Measurements from ENCODE around the gene KCP.

Gene KCP

DNA sequence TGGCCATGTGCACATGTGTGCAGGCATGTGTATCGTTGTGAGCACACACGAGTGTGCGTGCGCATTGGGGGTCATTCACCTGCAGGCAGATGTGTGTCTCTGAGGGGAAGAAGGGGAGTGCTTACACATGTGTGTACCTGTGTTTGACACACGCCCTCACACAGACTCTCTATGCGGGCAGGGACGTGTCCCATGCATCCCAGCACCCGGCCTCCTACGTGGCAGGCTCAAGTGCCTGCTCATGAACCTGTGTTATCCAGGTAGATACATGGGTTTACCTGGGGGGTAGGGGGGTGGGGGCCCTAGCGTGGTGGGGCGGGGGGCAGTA is 18.6 kb downstream of the KCP start:
- Mint-ChIP-seq H3K36me3 (ENCODE audit: low read depth) (peaks cover 13% of the 10 kb centered on the region), H3K4me1 (no peaks in the 10 kb centered on the region), H3K27ac (no peak overlapping the region), H3K4me3 (no peak overlapping the region), H3K9me3 (no peaks in the 10 kb centered on the region), H3K27me3 (ENCODE audit: low read depth) (peaks cover 8% of the 10 kb centered on the region)
- TF ChIP-seq, protein P1, sequence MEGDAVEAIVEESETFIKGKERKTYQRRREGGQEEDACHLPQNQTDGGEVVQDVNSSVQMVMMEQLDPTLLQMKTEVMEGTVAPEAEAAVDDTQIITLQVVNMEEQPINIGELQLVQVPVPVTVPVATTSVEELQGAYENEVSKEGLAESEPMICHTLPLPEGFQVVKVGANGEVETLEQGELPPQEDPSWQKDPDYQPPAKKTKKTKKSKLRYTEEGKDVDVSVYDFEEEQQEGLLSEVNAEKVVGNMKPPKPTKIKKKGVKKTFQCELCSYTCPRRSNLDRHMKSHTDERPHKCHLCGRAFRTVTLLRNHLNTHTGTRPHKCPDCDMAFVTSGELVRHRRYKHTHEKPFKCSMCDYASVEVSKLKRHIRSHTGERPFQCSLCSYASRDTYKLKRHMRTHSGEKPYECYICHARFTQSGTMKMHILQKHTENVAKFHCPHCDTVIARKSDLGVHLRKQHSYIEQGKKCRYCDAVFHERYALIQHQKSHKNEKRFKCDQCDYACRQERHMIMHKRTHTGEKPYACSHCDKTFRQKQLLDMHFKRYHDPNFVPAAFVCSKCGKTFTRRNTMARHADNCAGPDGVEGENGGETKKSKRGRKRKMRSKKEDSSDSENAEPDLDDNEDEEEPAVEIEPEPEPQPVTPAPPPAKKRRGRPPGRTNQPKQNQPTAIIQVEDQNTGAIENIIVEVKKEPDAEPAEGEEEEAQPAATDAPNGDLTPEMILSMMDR (IDR thresholded peaks at IDR 0.05; ENCODE audit: unreplicated experiment in 3 of 3): no peak

DNA sequence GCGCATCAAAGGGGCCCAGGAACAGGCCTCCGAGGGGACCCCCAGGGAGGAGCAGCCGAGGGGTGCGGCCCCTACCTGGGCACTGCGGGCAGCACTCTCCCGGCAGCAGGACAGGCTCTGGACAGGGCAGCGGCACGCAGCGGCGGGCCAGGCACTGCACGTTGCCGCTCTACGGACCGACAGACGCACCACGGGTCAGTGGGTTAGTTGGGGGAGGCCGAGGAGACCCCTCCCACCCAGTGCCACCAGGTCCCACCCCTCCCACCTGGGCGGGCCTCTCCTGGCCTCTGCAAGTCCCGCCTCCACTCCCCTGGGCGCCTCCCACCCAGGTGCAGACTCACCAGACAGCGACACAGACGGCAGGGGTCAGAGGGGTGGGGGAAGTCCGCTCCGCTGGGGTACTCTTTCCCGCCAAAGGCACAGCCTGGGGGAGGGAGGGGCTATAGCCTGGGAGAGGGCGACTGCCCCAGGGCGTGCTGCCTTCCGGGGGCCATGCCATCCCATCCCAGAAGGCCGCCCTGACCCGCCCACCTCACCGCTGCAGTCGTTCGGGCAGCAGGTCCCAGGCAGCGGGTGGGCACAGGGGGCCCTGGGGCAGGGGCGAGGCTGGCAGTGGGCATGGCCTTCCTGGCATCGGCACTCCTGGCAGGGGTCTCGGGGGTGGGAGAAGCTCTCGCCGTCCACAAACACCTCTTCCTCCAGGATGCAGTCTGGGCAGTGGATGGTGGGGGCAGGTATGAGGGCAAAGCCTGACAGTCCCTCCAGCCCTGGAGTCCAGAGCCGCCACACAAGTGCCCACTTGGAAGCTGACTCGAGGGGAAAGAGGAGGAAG is 19.2 kb downstream of the KCP start:
- H3K27me3 Mint-ChIP-seq (ENCODE audit: low read depth): peaks cover 8% of the 10 kb centered on the region
- H3K27ac Mint-ChIP-seq: no peak overlapping the region
- TF ChIP-seq, protein P1 (IDR thresholded peaks at IDR 0.05; ENCODE audit: unreplicated experiment in 3 of 3): no peak
- H3K36me3 Mint-ChIP-seq (ENCODE audit: low read depth): peaks cover 10% of the 10 kb centered on the region
- H3K4me3 Mint-ChIP-seq: no peak overlapping the region
- H3K4me1 Mint-ChIP-seq: no peaks in the 10 kb centered on the region
- H3K9me3 Mint-ChIP-seq: no peaks in the 10 kb centered on the region

DNA sequence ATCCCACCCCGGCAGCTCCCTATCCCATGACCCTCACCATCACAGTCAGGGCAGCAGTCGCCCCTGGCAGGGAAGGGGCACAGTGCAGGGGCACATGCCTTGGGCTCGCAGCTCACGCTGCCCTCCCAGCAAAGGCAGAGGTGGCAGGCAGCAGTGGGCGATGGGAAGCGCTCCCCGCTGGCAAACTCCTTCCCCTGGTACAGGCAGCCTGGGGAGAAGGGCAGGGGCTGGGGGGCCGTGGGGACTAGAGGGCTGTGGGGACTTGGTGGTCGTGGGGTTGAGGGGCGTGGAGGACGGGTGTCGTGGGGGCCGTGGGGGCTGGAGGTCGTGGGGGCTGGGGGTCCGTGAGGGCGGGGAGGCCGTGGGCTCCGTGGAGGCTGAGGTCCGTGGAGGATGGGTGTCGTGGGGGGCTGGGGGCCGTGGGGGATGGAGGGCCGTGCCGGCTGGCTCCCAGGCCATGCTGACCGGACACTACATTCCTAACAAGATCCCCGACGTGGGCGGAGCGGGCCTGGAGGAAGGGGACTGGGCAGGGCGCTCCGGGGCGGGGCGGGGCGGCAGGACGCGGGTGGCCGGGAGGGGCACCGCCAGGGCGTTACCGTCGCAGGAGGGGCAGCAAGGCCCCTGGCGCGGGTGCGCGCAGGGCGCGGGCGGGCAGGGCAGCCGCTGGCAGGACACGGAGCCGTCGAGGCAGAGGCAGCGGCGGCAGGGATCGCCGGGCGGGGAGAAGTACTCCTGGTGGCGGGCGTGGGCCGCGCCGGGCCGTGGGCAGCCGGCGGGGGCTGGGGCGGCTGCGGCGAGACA is 20.0 kb downstream of the KCP start:
- peaks cover 7% of the 10 kb centered on the region for H3K36me3 Mint-ChIP-seq (ENCODE audit: low read depth)
- H3K4me3 Mint-ChIP-seq: no peak overlapping the region
- H3K27ac Mint-ChIP-seq: no peak overlapping the region
- H3K4me1 Mint-ChIP-seq: no peaks in the 10 kb centered on the region
- TF ChIP-seq, protein P1 (IDR thresholded peaks at IDR 0.05; ENCODE audit: unreplicated experiment in 3 of 3): no peak
- H3K9me3 Mint-ChIP-seq: no peaks in the 10 kb centered on the region
- H3K27me3 Mint-ChIP-seq (ENCODE audit: low read depth): peaks cover 8% of the 10 kb centered on the region

DNA sequence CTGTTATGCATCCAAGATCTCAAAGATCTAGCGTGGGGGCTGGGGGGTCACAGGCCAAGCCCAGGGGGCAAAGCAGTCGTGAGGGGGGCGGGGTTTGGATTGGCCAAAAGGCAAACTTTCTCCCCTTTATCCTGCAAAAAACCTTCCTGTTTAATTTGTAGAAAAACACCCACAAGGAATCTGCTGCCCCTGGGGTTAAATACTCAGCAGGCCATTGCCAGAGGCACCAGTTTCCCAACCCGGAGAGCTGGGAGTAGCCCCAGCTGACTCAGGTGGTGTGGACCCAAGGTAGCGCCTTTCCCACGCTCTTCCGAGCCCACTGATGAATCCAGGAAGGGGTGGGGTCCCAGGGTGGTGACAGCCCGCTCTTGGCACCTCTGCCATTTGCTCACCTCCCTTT is 21.4 kb downstream of the KCP start:
- Mint-ChIP-seq H3K27me3 (ENCODE audit: low read depth) (peaks cover 8% of the 10 kb centered on the region), H3K27ac (no peak overlapping the region), H3K9me3 (no peaks in the 10 kb centered on the region), H3K36me3 (ENCODE audit: low read depth) (peaks cover 7% of the 10 kb centered on the region), H3K4me3 (no peak overlapping the region), H3K4me1 (no peaks in the 10 kb centered on the region)
- TF ChIP-seq, protein P1 (IDR thresholded peaks at IDR 0.05; ENCODE audit: unreplicated experiment in 3 of 3): no peak

DNA sequence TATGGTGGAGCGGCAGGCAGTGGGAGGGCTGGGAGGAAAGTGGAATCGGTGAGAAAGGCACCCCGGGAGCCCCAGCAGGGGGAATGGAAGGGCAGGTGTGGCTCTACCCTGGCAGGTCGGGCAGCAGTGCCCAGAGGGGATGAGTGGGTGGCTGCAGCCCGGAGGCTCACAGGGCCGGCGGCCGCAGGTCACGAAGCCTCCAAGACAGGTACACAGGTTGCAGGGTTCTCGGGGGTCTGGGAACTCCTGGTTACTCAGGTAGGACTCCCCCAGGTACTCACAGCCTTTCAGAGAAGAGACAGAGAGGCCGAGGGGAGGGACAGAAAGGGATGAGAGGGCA is 21.8 kb downstream of the KCP start:
- H3K36me3 Mint-ChIP-seq (ENCODE audit: low read depth): peaks cover 7% of the 10 kb centered on the region
- H3K27ac Mint-ChIP-seq: no peak overlapping the region
- no peak overlapping the region for H3K4me3 Mint-ChIP-seq
- H3K9me3 Mint-ChIP-seq: no peaks in the 10 kb centered on the region
- TF ChIP-seq, protein P1 (IDR thresholded peaks at IDR 0.05; ENCODE audit: unreplicated experiment in 3 of 3): no peak
- H3K27me3 Mint-ChIP-seq (ENCODE audit: low read depth): peaks cover 8% of the 10 kb centered on the region
- H3K4me1 Mint-ChIP-seq: peaks cover under 1% of the 10 kb centered on the region

All from nephron (organoid).